ENCODE results near the gene HOXD12. TPM values are rescaled to one million over a fixed set of nuclear protein-coding genes. Genes with fewer than 3 reads are reported as not detected.
A peak's percentile ranks its signal among the peaks of the same experiment; 100 is the strongest.

HOXD12 gene
- total RNA-seq, 4 donors from 2014 or later: 0.27 TPM; not detected in 3

DNA sequence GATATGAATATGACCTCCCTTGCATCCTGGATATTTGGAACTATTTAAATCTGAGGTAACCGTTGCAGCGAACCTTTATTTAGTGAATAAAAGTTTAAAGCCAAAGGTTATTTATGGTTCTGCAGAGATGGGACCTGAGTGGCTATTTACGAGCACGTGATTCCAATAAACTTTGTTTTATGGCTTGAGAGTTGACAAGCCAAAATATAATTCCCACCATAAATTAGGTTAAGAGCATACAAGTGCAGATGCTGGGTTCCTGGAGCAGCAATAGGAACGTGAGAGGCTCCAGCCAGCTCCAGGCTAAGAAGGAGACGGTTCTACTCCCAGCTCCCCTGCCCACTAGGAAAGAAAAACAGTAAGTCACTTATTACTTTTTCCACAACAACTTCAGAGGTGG is 46.5 kb downstream of the HOXD12 start:
- intact Hi-C loops (cut with DNase I; ENCODE audit: low total_unique reads): no loop called here
- no peak overlapping the region for H3K4me3 ChIP-seq (ENCODE audit: low read depth, poor library complexity, severe bottlenecking)
- DNase-seq (ENCODE audit: low spot score in 2 of 2): no peak
- WGBS, 2 donors: 43% methylated on average over 6 of the region's 6 CpGs
- TF ChIP-seq POLR2A (IDR thresholded peaks at IDR 0.05): no peak
- TF ChIP-seq, protein P1, sequence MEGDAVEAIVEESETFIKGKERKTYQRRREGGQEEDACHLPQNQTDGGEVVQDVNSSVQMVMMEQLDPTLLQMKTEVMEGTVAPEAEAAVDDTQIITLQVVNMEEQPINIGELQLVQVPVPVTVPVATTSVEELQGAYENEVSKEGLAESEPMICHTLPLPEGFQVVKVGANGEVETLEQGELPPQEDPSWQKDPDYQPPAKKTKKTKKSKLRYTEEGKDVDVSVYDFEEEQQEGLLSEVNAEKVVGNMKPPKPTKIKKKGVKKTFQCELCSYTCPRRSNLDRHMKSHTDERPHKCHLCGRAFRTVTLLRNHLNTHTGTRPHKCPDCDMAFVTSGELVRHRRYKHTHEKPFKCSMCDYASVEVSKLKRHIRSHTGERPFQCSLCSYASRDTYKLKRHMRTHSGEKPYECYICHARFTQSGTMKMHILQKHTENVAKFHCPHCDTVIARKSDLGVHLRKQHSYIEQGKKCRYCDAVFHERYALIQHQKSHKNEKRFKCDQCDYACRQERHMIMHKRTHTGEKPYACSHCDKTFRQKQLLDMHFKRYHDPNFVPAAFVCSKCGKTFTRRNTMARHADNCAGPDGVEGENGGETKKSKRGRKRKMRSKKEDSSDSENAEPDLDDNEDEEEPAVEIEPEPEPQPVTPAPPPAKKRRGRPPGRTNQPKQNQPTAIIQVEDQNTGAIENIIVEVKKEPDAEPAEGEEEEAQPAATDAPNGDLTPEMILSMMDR (IDR thresholded peaks at IDR 0.05): no peak

DNA sequence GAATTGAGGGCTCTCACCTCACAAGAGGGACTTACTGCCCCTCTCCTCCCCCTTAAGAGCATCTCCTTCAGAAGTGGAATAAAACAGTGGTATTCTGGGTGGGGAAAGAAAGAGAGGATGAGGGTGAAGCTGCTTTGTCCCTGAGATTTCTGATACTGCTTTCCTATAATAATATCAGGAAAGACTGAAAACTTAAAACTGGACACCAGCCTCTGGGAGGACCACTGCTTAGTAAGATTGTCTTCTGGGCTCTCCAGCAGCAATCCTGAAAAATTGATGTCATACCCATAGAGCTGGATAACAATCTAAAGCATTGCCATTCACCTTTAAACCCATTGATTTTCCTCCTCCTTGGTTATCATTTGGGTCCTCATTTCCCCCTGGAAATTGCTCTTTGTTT is 47.0 kb downstream of the HOXD12 start:
- TF ChIP-seq POLR2A (IDR thresholded peaks at IDR 0.05): no peak
- TF ChIP-seq, protein P1 (IDR thresholded peaks at IDR 0.05): no peak
- intact Hi-C loops (cut with DNase I; ENCODE audit: low total_unique reads): no loop called here
- no peak overlapping the region for H3K4me3 ChIP-seq (ENCODE audit: low read depth, poor library complexity, severe bottlenecking)
- no peak for DNase-seq (ENCODE audit: low spot score in 2 of 2)

DNA sequence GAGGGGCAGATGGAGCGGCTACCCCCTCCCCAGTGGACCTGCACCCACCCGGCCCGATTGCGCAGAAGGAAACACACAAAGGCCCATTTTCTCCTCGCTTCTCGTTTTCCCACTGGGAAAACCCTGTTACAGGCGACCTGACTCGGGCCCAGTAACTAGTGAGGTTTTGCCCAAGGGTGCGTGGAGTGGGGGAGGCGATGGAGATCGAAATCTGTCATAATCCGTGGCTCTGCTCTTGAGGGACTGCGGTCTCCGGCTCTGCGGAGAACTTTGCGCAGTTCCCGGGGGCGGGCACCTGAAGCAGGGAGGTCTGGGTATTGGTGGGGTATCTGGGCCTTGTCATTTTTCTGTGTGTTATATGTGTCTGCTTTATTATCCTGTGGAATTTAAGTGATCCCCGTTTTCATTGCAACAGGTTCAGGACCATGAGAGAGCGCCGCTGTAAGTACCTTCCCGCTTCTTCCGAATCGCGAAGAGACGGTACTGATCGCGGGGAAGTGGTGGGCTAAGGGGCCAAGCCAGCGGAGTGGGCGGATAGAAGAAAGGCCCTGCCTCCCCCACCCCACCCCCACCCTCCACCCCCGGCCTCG is 47.7 kb downstream of the HOXD12 start:
- intact Hi-C loops (cut with DNase I; ENCODE audit: low total_unique reads): no loop called here
- 69 to 71% methylated on average over 32 of the region's 32 CpGs for WGBS, 2 donors
- no peak overlapping the region for H3K4me3 ChIP-seq (ENCODE audit: low read depth, poor library complexity, severe bottlenecking)
- peak in 1 of 2 donors; percentile 76 for DNase-seq (ENCODE audit: low spot score in 2 of 2)
- no peak for TF ChIP-seq POLR2A (IDR thresholded peaks at IDR 0.05)
- TF ChIP-seq, protein P1 (IDR thresholded peaks at IDR 0.05): no peak

DNA sequence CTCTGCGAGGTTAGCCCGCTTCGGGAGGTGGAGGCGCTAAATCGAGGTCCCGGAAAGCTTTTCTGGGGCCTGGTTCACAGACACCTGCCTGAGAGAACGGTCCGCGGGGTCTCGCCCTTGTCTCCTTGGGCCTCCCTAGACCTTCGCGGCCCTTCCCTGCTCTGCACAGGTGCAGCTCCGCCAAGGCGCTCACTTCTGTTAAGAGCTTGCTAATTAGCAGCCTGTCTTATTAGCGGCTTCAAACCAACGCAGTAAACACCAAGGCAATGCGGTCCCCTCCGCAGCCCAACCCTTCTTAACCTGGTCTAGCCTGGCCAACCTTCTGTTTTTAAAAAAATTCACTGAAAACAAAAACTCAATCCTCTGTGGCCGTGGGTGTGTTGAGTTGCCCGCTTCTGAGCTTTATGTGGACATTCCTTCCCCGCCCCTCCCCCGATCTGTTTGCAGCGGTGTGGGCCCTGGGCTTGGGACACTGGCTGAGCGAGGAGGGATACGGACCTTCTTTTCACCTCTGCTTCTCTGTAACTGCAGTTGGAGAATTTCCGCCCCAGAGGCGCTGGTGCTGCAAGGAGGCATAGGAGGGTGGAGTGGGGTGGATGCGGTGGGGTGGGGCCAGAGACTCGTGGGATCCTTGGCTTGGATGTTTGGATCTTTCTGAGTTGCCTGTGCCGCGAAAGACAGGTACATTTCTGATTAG is 48.4 kb downstream of the HOXD12 start:
- DNase-seq (ENCODE audit: low spot score in 2 of 2): peak in 1 of 2 donors; percentile 65
- no peak overlapping the region for H3K4me3 ChIP-seq (ENCODE audit: low read depth, poor library complexity, severe bottlenecking)
- TF ChIP-seq, protein P1 (IDR thresholded peaks at IDR 0.05): no peak
- no peak for TF ChIP-seq POLR2A (IDR thresholded peaks at IDR 0.05)
- 50 to 56% methylated on average over 31 of the region's 31 CpGs for WGBS, 2 donors
- intact Hi-C loops (cut with DNase I; ENCODE audit: low total_unique reads): no loop called here

DNA sequence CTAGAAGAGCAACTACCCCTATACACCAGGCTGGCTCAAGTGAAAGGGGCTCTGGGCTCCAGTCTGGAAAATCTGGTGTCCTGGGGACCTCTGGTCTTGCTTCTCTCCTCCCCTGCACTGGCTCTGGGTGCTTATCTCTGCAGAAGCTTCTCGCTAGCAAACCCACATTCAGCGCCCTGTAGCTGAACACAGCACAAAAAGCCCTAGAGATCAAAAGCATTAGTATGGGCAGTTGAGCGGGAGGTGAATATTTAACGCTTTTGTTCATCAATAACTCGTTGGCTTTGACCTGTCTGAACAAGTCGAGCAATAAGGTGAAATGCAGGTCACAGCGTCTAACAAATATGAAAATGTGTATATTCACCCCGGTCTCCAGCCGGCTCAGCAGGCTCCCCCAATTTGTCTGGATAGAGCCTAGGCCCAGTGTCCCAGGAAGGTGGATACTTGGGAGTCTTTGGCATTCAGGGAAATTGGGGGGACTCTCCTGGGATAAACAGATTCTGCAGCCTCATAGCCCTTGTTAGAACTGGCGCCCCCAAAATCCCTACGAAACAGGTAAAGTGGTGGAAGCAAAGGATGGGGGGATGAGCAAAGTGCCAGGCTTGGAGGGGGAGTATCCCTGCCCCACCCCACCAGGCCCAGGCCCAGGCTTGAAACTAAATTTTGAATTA is 49.3 kb downstream of the HOXD12 start:
- intact Hi-C loops (cut with DNase I; ENCODE audit: low total_unique reads): no loop called here
- peak in 1 of 2 donors; percentile 68 for DNase-seq (ENCODE audit: low spot score in 2 of 2)
- no peak overlapping the region for H3K4me3 ChIP-seq (ENCODE audit: low read depth, poor library complexity, severe bottlenecking)
- TF ChIP-seq, protein P1 (IDR thresholded peaks at IDR 0.05): no peak
- no peak for TF ChIP-seq POLR2A (IDR thresholded peaks at IDR 0.05)
- WGBS, 2 donors: 57 to 67% methylated on average over 11 of the region's 11 CpGs

Data from lower leg skin (tissue), 4 donors.